Measurements from ENCODE around the gene PLXNB1.
"Not testable (repeated sequence)": the region's sequence is repeated elsewhere in the genome, so short reads cannot be mapped to it uniquely, and the experiment has no call there.

PLXNB1 gene

DNA sequence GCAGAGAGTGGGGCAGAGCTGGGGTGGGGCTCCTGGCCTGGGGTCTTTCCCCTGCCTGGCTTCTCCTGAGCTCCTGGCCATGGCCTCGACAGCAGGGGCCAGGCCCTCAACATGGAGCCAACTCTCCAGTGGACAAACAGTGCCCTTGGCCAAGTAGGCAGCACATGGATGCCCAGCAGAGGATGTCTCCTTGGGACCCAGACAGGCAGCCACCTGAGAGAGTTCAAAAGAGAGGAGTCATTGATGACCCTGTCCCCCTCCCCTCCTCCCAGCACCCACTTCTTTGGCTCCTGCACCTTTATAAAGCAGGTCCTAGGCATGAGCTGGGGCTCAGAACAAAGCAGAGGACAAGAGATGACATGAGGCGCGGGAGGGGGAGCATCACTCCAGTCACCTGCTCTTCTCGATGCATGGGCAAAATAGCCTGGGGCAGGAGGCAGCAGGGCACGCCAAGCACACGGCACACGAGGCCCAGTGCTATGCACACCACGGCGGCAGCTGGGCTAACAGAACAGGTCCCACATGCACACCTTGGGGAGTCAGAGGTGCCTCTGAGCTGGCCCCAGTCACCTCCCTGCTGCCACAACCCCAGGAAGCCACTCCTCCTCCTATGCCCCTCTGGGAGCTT, 46.7 kb upstream of the PLXNB1 start:
- no peak for TF ChIP-seq OSR2 (tag by site-specific recombination; IDR thresholded peaks at IDR 0.05)
- no peak for TF ChIP-seq ZNF175 (tag by site-specific recombination; IDR thresholded peaks at IDR 0.05)
- no peak for TF ChIP-seq ZNF843 (tag by site-specific recombination; IDR thresholded peaks at IDR 0.05)
- no peak for TF ChIP-seq ZFP41 (tag by site-specific recombination; IDR thresholded peaks at IDR 0.05; ENCODE audit: borderline replicate concordance)
- POLR2A ChIA-PET: interaction anchor here (0.5 kb wide), 1 partner anchor 855 kb away, joined by 3 read pairs; no protein-coding TSS in a partner anchor
- Histone ChIP-seq H3K4me3 (ENCODE audit: low read depth, low read length) (no peak overlapping the region), H3K4me1 (ENCODE audit: control insufficient read depth, insufficient read depth, low read length) (no peaks in the 10 kb centered on the region), H3K27ac (ENCODE audit: extremely low read depth, low read depth, low read length) (no peak overlapping the region), H3K36me3 (ENCODE audit: control insufficient read depth in 2 of 2, insufficient read depth in 1 of 2, low read length in 2 of 2) (no peaks in the 10 kb centered on the region; a peak in 1 of 3 replicates), H3K9me3 (ENCODE audit: control insufficient read depth, insufficient read depth, low read depth, low read length) (no peaks in the 10 kb centered on the region)
- CTCF ChIA-PET: interaction anchor here (0.6 kb wide), 1 partner anchor 288 kb away, joined by 3 read pairs; the partner anchor contains the start of gene CDC25A

- Histone ChIP-seq H3K36me3 (ENCODE audit: control insufficient read depth in 2 of 2, insufficient read depth in 1 of 2, low read length in 2 of 2) (peaks cover 0 to 5% of the 10 kb centered on the region in 2 experiments; a peak in 2 of 3 replicates), H3K9me3 (ENCODE audit: control insufficient read depth, insufficient read depth, low read depth, low read length) (no peaks in the 10 kb centered on the region), H3K4me1 (ENCODE audit: control insufficient read depth, insufficient read depth, low read length) (no peaks in the 10 kb centered on the region), H3K4me3 (ENCODE audit: low read depth, low read length) (no peak overlapping the region), H3K27ac (ENCODE audit: extremely low read depth, low read depth, low read length) (no peak overlapping the region)
- TF ChIP-seq ZNF529 (tag by site-specific recombination; IDR thresholded peaks at IDR 0.05; ENCODE audit: insufficient replicate concordance): no peak
- TF ChIP-seq ZNF747 (tag by site-specific recombination; IDR thresholded peaks at IDR 0.05): no peak
- POLR2A ChIA-PET: no interaction called here
- CTCF ChIA-PET: no interaction called here
Measured at GRCh38 chr3:48475188-48475587, 45.3 kb upstream of the PLXNB1 start.

DNA sequence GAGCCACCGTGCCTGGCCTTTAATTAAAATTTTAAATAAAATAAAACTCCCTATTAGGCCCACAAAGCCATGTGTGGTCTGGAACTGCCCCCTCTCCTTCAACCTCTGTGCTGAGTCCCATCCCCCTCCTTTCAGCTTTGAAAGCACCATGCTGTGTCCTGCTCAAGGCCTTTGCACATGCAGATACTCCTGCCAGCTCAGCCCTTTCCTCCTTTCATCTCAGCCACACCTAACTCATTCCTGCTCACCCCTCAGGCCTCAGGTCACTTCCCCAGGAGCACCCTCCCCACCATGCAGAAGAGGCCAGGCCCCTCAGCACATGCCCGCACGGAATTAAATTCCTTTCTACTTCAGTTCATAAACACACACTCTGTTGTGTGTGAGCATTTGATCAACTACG, 44.7 kb upstream of the PLXNB1 start:
- H3K27ac ChIP-seq (ENCODE audit: extremely low read depth, low read depth, low read length): no peak overlapping the region
- peak; percentile 15; the same call in 1 of the 2 replicates for TF ChIP-seq ZIC2 (tag by site-specific recombination; IDR thresholded peaks at IDR 0.05)
- TF ChIP-seq KLF16 (tag by site-specific recombination; IDR thresholded peaks at IDR 0.05): no peak
- POLR2A ChIA-PET: no interaction called here
- H3K9me3 ChIP-seq (ENCODE audit: control insufficient read depth, insufficient read depth, low read depth, low read length): no peaks in the 10 kb centered on the region
- CTCF ChIA-PET: no interaction called here
- H3K4me1 ChIP-seq (ENCODE audit: control insufficient read depth, insufficient read depth, low read length): no peaks in the 10 kb centered on the region
- H3K36me3 ChIP-seq (ENCODE audit: control insufficient read depth in 2 of 2, insufficient read depth in 1 of 2, low read length in 2 of 2): peaks cover 0 to 10% of the 10 kb centered on the region in 2 experiments; a peak in 2 of 3 replicates
- no peak overlapping the region for H3K4me3 ChIP-seq (ENCODE audit: low read depth, low read length)

GRCh38 chr3:48474031-48474430, 44.1 kb upstream of the PLXNB1 start:
- peaks cover 0 to 16% of the 10 kb centered on the region in 2 experiments; a peak in 2 of 3 replicates for H3K36me3 ChIP-seq (ENCODE audit: control insufficient read depth in 2 of 2, insufficient read depth in 1 of 2, low read length in 2 of 2)
- ChIA-PET POLR2A (interaction anchor here (0.7 to 2.3 kb wide), 8 partner anchors 10 to 508 kb away, joined by 3 to 13 read pairs (median 4); partner anchors contain the start of genes ATRIP, CCDC51, PFKFB4 and TMA7), CTCF (interaction anchor here (0.6 to 1.9 kb wide), 7 partner anchors 30 to 187 kb away, joined by 3 to 7 read pairs (median 4); partner anchors contain the start of gene SHISA5)
- H3K4me3 ChIP-seq (ENCODE audit: low read depth, low read length); H3K9me3 ChIP-seq (ENCODE audit: control insufficient read depth, insufficient read depth, low read depth, low read length); H3K4me1 ChIP-seq (ENCODE audit: control insufficient read depth, insufficient read depth, low read length); H3K27ac ChIP-seq (ENCODE audit: extremely low read depth, low read depth, low read length): not testable (repeated sequence)
- peak; percentile 96 for TF ChIP-seq ZNF121 (tag by site-specific recombination; IDR thresholded peaks at IDR 0.05)

DNA sequence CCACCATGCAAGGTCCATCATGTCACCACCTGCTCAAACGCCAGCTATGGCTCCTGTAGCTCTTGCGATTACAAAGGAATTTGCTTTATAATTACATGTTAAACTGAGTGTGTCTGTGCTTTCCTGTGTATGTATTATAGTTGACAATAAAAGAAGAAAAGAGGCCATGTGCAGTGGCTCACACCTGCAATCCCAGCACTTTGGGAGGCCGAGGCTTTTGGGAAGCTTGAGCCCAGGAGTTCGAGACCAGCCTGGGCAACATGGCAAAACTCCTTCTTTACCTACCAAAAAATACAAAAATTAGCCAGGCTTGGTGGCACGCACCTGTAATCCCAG, 43.7 kb upstream of the PLXNB1 start:
- H3K36me3 ChIP-seq (ENCODE audit: control insufficient read depth in 2 of 2, insufficient read depth in 1 of 2, low read length in 2 of 2): peaks cover 0 to 21% of the 10 kb centered on the region in 2 experiments; a peak in 2 of 3 replicates
- peak overlapping the region; percentile 84; the same call in 1 of the 2 replicates for H3K27ac ChIP-seq (ENCODE audit: extremely low read depth, low read depth, low read length)
- H3K9me3 ChIP-seq (ENCODE audit: control insufficient read depth, insufficient read depth, low read depth, low read length): no peaks in the 10 kb centered on the region
- H3K4me3 ChIP-seq (ENCODE audit: low read depth, low read length): no peak overlapping the region
- TF ChIP-seq ZNF664 (tag by site-specific recombination; IDR thresholded peaks at IDR 0.05) (peak; percentile 67; the same call in 1 of the 2 replicates), ZNF24 (tag by site-specific recombination; IDR thresholded peaks at IDR 0.05) (no peak), ZNF133 (tag by site-specific recombination; IDR thresholded peaks at IDR 0.05) (0 out of 2 replicates have a peak, but pooled peaks have one; percentile 5), PRDM4 (tag by site-specific recombination; IDR thresholded peaks at IDR 0.05) (no peak)
- H3K4me1 ChIP-seq (ENCODE audit: control insufficient read depth, insufficient read depth, low read length): no peaks in the 10 kb centered on the region
- CTCF ChIA-PET: interaction anchor here (0.6 to 1.9 kb wide), 9 partner anchors 9 to 186 kb away, joined by 3 to 7 read pairs (median 4); partner anchors contain the start of gene SHISA5
- POLR2A ChIA-PET: interaction anchor here (0.7 to 2.3 kb wide), 7 partner anchors 9 to 232 kb away, joined by 3 to 13 read pairs (median 5); partner anchors contain the start of genes ATRIP, CCDC51, PFKFB4 and TMA7

Data from HEK293 (cell line).